Loucy (cell line): ENCODE results near the gene AHDC1.

Experiments
- H2AFZ ChIP-seq: fragments of 200-600 bp; sonication (generic); 2 replicates; pipeline ENCODE4 v1.6.0; 2016; ENCODE audit warnings: antibody characterized with exemption, mild to moderate bottlenecking, low read length, moderate library complexity
- H3F3A ChIP-seq: fragments of 200-600 bp; 2 replicates; pipeline ENCODE4 v1.6.0; 2016; ENCODE audit warnings: antibody characterized with exemption, low read depth, mild to moderate bottlenecking
- H3K27me3 ChIP-seq: fragments of 200-600 bp; sonication (generic); 2 replicates; pipeline ENCODE4 v1.6.1; 2014; ENCODE audit warnings: low read length, mild to moderate bottlenecking; ENCODE audit not compliant: insufficient read depth, poor library complexity, severe bottlenecking
- H3K36me3 ChIP-seq: fragments of 200-600 bp; sonication (generic); 2 replicates; pipeline ENCODE4 v1.6.1; 2016; ENCODE audit warnings: low read length; ENCODE audit not compliant: insufficient read depth
- H3K4me1 ChIP-seq: fragments of 200-600 bp; sonication (generic); 2 replicates; pipeline ENCODE4 v1.5.1; 2014; ENCODE audit warnings: low read length, mild to moderate bottlenecking; ENCODE audit not compliant: insufficient read depth, poor library complexity, severe bottlenecking
- H3K4me2 ChIP-seq: fragments of 200-600 bp; sonication (generic); 2 replicates; pipeline ENCODE4 v1.6.0; 2014; ENCODE audit warnings: antibody characterized with exemption, low read length, low read depth, mild to moderate bottlenecking; ENCODE audit not compliant: poor library complexity, severe bottlenecking
- H3K4me3 ChIP-seq: fragments of 200-600 bp; sonication (generic); 2 replicates; pipeline ENCODE4 v1.5.1; 2014; ENCODE audit warnings: low read length, mild to moderate bottlenecking, mixed read lengths; ENCODE audit not compliant: poor library complexity, severe bottlenecking
- H3K79me2 ChIP-seq: fragments of 200-600 bp; sonication (generic); 2 replicates; pipeline ENCODE4 v1.6.1; 2014; ENCODE audit warnings: low read length; ENCODE audit not compliant: insufficient read depth
- H3K9ac ChIP-seq: fragments of 200-600 bp; sonication (generic); 2 replicates; pipeline ENCODE4 v1.6.0; 2014; ENCODE audit warnings: mild to moderate bottlenecking, low read depth, low read length, moderate library complexity; ENCODE audit not compliant: poor library complexity, severe bottlenecking
- H3K9me2 ChIP-seq: fragments of 200-600 bp; sonication (generic); replicated peaks from 2 replicates; pipeline ENCODE4 v1.6.1; 2016; ENCODE audit warnings: low read depth, low read length, mixed read lengths
- H3K9me3 ChIP-seq: fragments of 200-600 bp; sonication (generic); 2 replicates; pipeline ENCODE4 v1.6.1; 2014; ENCODE audit warnings: mild to moderate bottlenecking, antibody characterized with exemption, low read length, low read depth; ENCODE audit not compliant: insufficient read depth
- H4K20me1 ChIP-seq: fragments of 200-600 bp; sonication (generic); 2 replicates; pipeline ENCODE4 v1.6.0; 2014; ENCODE audit warnings: antibody characterized with exemption, low read length, mild to moderate bottlenecking; ENCODE audit not compliant: insufficient read depth, poor library complexity, severe bottlenecking
- CTCF ChIP-seq: fragments of 200-600 bp; sonication (generic); conservative IDR thresholded peaks from 2 replicates; pipeline ENCODE4 v1.5.1; 2014; ENCODE audit warnings: mild to moderate bottlenecking, antibody characterized with exemption, low read length
- EZH2phosphoT487 ChIP-seq: fragments of 200-600 bp; IDR thresholded peaks from 2 replicates; pipeline ENCODE4 v1.6.1; 2018; ENCODE audit warnings: antibody characterized with exemption, mild to moderate bottlenecking, moderate library complexity, borderline replicate concordance

Gene AHDC1

DNA sequence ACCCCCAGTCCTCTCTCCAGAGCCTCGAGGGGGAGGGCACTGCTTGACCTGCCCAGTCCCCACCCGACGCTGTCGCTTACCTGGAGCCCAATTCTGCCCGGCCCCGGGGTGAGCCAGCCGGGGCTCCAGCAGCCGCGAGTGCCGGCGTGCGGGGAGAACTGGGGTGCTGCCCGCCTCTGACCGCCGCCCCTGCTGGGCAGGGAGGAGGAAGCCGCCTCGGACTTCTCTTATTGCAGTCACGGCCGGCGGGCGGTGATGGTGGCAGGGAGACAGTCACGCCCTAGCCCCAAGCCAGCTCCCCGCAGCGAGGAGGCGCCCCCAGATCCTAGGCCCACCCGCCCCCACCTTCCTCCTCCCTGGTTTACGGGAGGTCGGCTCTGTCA is 31.0 kb upstream of the AHDC1 start, which contains the start of gene FGR:
TSS of gene FGR (minus strand) at position 201 of the 383 bp plus-strand sequence. CDS start 11,269 bp downstream, outside the sequence.
- H3K79me2 ChIP-seq: no peaks in the 10 kb centered on the region
- peak within 1 kb of the TSS; percentile 73 for H3K9ac ChIP-seq
- H3K4me2 ChIP-seq: peak within 1 kb of the TSS; percentile 56
- H2AFZ ChIP-seq: no peak within 1 kb of the TSS
- no peak for TF ChIP-seq EZH2phosphoT487
- no peak for TF ChIP-seq CTCF
- H3K36me3 ChIP-seq: no peaks in the 10 kb centered on the region
- no peaks in the 10 kb centered on the region for H3K9me3 ChIP-seq
- no peaks in the 10 kb centered on the region for H3K27me3 ChIP-seq
- H3K4me3 ChIP-seq: peak within 1 kb of the TSS; percentile 65
- no peaks in the 10 kb centered on the region for H4K20me1 ChIP-seq
- no peaks in the 10 kb centered on the region; the same call in 1 of the 2 replicates for H3F3A ChIP-seq
- H3K4me1 ChIP-seq: peaks cover 46% of the 10 kb centered on the region
- no peaks in the 10 kb centered on the region for H3K9me2 ChIP-seq

DNA sequence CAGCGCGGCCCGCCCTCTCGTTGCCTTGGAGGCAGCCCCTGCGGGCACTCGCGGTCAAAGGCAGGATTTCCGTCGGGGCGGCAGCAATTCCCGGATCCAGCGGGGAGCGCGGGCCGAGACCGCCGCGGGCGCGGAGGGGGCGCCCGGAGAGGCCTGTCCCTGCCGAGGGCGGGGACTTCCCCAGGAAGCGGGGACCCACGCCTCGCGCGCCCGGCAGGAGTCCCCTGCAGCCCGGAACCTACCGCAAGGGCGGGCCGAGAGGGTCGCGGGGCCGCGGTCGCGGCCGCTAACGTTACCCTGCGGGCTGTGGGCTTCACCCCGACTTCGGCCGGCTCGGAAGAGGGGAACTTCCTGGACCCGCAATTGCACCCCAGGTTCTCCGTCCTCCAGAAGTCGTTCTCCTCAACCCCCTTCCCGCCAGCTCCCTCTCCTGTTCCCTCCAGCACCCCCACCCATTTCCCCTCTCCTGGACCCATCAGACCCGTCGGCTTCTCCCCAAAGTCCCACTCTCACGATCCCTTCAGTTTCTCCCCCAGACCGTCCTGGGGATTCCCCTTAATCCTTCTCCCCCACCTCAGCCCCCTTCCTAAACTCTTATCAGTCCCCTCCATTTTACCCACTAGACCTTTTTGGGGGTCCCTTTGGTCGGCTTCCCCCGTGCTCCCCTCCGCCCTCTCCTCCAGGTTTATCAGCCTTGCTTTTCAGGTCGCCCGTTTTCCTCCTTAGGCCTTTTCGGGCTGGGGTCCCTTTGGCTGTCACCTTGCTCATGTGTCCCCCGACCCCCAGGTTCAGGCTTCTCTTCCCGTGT is 30.4 kb upstream of the AHDC1 start:
- Histone ChIP-seq H3K9me3 (no peaks in the 10 kb centered on the region), H3K4me3 (peak overlapping the region; percentile 65), H3K4me2 (peak overlapping the region; percentile 56), H3K36me3 (no peaks in the 10 kb centered on the region), H3K9ac (peak overlapping the region; percentile 73), H3K27me3 (no peaks in the 10 kb centered on the region), H3K79me2 (no peaks in the 10 kb centered on the region), H4K20me1 (no peaks in the 10 kb centered on the region), H3K4me1 (peaks cover 49% of the 10 kb centered on the region), H3F3A (no peaks in the 10 kb centered on the region; the same call in 1 of the 2 replicates), H2AFZ (no peak overlapping the region), H3K9me2 (no peaks in the 10 kb centered on the region)
- TF ChIP-seq CTCF (no peak), EZH2phosphoT487 (no peak)

- Histone ChIP-seq H3K4me1 (peaks cover 56% of the 10 kb centered on the region), H3K9ac (peak overlapping the region; percentile 73), H3K79me2 (no peaks in the 10 kb centered on the region), H3K4me3 (peak overlapping the region; percentile 65), H3K9me2 (no peaks in the 10 kb centered on the region), H3K36me3 (no peaks in the 10 kb centered on the region), H3K4me2 (peak overlapping the region; percentile 56), H3K27me3 (no peaks in the 10 kb centered on the region), H4K20me1 (no peaks in the 10 kb centered on the region), H3F3A (no peaks in the 10 kb centered on the region; the same call in 1 of the 2 replicates), H2AFZ (no peak overlapping the region), H3K9me3 (no peaks in the 10 kb centered on the region)
- TF ChIP-seq EZH2phosphoT487: no peak
- no peak for TF ChIP-seq CTCF
Measured at GRCh38 chr1:27633640-27634176, 29.8 kb upstream of the AHDC1 start.
